Hypothalamus (tissue), 51 donors: ENCODE data around the gene NAP1L1.

Experiments
- DNase-seq, 51 donors: peaks; one replicate each; lab custom pipeline; 2025; lab: John Stamatoyannopoulos, UW

NAP1L1 gene

DNA sequence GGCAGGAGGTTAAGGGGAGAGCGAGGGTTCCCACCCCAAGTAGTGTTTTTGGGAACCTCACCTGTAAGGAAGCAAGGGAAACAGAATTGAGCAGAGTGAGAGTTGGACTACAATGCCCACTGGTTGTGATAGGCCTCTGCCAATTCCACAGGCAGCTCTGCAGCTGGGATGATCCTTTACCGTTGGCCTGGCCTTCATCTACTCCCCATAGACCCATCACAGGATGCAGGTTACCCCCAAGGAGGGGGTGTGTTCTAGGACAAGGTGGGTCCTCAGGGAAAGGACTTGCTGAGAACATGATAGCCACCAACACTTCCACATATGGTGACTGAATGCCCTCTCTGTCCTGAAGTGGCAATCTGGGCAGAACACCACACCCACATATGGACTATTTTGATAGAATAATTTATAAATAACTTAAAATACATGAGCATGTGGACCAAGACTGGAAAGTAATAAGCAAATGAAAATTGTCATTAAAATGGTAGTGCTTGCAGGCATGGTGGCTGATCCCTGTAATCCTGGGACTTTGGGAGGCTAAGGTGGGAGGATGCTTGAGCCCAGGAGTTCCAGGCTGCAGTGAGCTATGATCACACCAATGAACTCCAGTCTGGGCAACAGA is 61.3 kb downstream of the NAP1L1 start:
- DNase-seq, result no peak

DNA sequence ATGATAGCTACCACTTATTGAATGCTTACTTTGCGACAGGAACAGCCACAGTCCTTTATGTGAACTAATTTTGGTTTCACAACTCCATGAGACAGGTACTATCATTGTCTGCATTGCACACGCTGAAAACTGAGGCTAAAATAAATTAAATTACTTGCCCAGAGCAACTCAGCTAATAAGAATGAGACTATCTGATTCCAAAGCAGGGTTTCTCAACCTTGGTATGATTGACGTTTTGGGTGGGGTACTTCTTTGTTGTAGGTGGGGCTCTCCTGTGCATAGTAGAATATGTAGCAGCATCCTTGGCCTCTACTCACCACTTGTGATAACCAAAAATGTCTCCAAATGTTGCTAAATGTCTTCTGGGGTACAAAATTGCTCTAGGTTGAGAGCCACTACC is 62.0 kb downstream of the NAP1L1 start:
- no peak for DNase-seq

DNA sequence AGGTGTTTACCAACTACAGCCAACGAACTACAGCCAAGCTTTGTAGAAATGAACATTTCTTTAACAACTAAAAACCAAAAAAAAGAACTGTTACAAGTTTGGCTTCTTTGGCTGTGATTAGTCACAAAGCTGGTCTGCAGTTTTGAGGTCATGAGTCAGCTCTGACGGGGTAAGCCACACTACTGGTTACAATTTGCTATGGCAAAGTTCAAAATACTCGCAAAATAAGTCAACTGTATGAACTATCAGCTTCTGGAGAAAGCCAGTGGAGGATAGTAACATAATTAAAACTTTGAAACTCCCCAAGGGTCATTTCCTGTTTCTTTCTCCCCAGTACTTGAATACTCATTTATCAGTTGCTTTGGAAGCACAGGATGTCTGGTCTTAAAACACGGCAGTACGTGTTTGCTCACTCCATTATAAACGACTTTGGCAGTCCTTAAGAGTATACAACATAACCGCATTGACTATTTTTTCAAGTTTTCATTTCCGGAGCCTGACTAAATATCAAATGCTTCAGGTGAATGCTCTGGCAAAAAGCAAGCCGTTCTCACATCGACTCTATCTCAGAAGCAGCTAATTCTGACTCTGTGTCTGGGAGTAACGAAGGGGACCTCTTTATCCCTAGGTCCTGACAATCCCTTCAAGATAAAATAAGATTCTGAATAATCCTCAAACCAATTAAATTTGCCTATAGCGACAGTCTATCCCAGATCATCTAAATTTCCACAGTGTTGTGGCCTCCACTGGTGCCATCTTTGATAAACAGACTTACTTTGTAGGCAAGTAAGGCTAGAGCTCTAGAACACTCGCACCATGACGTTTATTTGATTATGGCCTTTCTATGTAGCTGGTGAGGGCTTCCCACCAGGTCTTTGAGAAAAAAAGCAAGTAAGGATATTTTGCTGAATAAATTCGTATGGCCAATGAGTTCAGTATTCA is 63.5 kb downstream of the NAP1L1 start:
- DNase-seq, result no peak

DNA sequence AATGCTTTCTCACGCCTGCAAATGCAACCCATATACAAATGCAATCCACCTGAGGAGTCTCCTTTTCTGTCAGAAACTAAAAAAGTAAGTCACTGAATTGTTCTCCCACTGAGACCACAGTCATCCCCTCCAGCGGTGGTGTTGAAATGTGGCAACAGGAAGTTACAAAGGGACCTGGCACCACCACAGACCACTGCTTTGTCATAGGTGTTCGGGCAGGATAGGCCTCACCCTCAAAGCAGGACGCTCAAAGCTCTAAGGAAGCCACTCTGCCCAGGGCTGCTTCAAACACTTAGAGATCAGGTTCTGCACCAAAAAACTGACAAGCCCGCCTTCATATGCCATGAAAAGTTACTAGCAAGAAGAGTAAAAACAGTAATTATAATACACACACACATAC is 64.2 kb downstream of the NAP1L1 start:
- DNase-seq, result no peak

DNA sequence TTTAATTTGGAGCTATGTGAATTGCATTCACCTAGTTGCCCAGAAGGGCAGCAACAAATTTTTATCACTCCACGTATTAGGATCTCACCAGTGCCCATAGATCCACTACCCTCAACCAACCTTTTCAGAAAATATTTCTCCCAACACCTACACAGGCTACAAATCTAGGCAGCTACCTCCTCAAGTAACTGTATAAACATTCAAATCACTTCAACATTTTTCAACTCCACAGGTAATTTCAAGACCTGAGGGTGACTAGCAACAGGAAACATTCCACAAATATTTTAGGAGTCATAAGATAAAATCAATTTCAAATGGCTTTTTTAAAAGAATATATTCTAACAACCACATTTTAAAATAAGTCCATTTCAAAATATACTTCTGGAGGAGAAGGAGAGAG is 65.8 kb downstream of the NAP1L1 start:
- no peak for DNase-seq

DNA sequence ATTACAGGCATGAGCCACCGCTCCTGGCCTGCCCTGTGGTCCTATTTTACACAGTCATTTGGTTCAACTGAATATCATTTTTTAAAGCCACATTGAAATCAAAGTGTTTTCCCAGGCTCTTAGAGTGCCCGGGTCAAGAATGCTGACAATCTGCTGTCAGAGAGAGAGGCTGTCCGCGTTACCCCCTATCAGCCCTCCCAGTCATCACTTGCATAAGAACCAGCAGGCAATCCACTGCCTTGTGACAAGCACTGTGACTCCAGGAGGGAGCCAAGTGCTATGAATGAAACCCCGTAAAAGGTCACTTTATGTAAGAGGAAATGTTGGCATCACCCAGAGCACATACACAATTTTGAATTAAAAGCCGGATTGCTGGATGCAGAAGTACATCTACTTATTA is 66.4 kb downstream of the NAP1L1 start:
- DNase-seq, result peak in 1 of 51 donors; percentile 4

DNA sequence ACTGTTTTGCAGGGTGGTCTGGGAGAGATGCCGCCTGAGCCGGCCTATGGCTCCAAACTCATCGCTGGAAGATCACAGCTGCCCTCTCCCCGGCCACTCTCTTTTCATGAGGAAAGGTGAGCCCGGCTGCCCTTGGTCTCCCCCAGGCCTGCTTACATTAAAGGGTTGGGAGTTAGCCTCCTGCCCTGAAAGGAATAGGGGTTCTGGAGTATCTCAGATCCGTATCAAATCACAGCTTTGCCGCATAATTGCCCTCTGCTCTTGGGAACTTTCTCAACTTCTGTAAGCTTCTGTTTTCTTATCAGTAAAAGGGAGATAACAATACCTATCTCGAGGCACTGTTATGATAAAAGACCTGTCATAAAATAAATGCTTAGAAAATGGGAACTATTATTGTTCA is 70.5 kb downstream of the NAP1L1 start:
- no peak for DNase-seq

DNA sequence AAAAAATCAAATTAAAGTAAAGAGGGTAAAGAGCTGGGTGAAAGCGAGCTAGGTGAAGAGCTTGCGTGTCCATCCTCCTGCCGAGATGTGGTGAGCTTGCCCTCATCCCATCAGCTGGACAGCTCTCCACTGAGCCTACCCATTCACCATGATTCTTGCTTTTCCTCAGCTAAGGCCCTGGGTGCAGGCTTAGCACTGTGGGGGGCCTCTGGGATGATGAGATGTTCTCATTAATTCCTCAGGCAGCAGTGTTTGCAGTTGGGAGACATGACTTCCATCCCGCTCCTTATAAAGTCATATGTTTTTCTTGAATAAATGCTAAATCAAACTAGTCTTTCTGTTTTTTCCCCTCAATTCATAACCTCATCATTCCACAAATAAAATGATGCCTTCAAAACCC is 70.9 kb downstream of the NAP1L1 start:
- no peak for DNase-seq

DNA sequence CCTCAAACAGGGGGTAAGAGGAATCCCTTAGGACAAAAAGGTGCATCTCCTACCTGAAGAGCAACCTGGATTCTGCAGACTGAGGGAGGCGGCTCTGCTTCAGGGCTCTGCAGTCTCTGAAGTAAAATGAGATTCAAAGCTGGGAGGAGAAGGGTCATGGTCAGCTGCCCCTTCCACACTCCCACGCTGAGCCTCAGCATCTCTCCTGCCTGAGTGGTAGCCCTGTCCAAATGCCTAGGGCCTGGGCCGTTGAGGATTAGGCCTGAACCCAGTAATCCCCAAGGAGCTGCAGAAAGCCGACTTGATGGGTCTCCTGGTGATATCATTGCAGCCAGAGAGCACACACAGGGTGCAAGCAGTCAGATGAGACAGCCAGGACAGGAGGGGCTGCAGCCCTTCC is 71.8 kb downstream of the NAP1L1 start:
- no peak for DNase-seq

DNA sequence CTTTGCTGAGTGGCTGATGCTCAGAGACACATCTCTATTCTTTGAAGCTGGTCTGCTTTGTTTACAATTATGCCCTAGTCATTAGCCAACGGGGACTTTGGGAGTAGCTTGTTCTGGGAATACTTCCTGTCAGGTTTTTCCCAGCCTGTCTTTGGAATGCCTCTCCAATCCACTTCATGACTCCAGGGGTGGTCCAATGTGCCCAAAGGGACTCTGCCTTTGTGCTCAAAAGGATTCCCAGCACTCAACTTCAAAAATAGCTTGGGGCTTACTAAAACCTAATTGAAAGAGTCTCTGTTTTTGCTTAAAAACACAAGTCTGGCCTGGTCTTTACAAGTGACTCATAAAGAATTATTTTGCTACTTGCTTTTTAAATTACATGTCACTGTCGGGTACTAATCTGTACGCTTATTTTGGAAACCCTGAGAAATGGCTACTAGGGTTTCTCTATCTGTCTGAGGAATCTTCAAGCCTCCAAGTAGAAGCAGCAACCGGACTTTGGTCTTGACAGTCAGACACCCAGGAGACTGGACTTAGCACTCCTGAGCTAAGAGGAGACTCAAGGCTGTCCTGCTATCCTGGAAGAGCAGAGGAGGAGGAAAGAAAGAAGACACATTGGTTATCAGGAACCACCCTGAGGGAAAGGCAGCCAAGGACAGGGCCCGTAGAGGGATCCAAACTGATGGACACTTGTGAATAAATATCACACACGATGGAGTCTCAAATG is 73.6 kb downstream of the NAP1L1 start:
- DNase-seq, result no peak

DNA sequence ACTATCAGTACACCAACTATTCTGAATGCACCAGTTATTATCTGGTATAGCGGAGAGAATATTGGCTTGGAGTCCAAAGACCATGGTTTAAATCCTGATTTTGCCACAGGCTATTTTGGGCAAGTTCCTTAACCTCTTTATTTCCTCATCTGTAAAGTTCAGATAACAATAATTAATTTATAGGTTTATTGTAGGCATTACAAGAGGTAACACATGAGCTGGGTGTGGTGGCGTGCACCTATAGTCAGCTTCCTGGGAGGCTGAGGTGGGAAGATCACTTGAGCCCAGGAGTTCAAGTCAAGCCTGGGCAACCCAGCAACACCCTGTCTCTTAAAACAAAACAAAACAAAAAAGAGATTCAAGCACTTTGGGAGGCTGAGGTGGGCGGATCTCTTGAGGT is 76.1 kb downstream of the NAP1L1 start:
- no peak for DNase-seq

DNA sequence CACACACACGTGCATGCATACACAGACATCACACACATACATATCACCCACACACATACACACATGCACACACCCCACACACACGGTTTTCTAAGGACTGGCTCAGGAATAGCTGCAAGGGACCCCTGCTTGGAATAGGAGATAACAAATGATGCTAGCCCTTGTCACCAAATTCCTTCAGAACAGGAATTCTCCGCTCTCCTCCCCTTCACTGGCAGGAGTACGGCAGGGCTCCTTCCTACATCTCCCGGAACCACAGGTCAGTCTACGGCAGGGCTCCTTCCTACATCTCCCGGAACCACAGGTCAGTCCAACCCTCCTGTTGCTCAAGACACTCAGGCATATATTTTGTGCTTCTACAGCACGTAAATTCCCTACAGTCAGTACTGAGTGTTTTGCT is 76.8 kb downstream of the NAP1L1 start:
- no peak for DNase-seq

DNA sequence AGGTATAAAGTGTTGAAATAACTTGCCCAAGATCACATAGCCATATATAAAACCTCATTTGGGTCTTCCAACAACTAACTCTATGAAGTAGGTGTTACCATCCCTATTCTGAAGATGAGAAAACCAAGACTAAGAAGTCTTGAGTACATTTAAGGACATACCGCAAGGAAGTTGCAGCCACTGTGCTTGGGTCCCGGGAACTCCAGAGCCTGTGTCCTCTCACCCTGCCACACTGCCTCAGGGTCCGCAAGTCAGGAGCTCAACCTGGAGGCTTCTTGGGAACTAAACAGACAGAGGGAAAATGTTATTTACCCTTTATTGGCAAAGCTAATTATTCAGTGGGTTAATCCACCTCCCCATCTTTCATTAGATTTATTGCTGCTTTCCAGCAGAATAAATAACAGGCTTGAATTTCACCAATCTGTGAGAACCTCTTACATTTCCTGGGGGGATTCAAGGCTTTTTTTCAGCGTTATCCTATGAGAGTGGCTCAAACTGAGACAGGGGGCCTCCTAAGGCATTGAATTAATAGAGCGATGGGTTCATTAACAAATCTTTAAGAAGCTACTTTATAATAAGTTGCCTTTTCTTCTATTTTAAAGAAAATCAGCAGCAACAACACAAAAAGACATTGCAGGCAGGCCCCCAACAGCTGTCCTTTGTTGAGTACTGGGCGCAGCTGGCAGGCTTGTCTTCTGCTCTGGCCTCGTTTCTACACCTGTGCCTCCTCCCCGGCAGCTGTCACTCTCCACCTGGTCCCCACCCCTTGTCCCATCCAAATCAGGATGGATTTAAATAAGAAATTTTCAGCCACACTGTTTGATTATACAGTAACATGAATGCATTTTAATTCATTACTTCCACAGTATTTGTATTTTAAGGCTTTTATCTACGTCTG is 78.2 kb downstream of the NAP1L1 start:
- no peak for DNase-seq

DNA sequence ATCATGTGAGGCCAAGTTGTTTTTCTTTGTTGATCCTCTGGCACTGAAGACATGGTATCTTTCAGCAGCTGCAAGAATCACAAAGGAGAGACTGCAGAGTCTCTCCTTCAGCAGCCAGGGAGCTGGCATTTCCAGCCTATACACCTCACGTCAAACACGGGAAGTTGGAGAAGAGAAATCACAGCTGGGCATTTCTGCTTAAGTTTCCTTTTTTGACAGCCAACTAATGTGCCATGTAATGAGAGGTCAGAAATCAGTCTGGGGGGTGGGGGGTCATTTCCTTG is 81.2 kb downstream of the NAP1L1 start:
- DNase-seq, result no peak

DNA sequence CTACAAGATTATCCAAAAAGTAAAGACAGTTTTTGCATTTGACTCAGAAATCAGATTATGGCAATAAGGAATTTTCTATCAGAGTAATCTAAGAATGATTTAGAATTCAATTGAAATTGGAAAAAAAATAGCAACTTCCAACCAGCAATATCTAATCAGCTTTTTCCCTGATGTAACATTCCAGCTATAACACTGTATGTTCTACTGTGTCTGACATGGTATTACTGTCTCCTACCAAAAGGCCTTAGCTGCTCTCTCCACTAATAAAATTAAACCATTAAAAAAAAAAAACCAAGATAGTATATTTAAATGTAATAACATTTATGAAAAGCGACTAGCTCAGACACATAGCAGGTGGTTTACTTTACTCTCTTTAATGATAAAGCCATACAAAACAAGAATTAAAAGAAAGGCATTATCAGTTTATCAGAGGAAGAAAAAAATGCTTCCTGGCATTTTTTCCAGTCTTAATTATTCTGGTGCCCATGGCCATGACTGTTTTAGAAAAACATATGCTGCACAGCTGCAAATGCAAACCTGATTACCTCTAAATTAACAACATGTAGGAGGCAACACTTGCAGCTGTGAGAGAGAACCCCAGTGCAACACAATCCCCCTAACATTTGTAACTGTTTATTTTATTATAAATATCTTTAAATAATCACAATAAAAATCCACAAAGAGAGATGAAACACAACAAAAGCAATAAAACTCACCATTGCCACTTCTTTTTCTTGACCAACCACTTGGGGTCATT is 81.7 kb downstream of the NAP1L1 start:
- no peak for DNase-seq

DNA sequence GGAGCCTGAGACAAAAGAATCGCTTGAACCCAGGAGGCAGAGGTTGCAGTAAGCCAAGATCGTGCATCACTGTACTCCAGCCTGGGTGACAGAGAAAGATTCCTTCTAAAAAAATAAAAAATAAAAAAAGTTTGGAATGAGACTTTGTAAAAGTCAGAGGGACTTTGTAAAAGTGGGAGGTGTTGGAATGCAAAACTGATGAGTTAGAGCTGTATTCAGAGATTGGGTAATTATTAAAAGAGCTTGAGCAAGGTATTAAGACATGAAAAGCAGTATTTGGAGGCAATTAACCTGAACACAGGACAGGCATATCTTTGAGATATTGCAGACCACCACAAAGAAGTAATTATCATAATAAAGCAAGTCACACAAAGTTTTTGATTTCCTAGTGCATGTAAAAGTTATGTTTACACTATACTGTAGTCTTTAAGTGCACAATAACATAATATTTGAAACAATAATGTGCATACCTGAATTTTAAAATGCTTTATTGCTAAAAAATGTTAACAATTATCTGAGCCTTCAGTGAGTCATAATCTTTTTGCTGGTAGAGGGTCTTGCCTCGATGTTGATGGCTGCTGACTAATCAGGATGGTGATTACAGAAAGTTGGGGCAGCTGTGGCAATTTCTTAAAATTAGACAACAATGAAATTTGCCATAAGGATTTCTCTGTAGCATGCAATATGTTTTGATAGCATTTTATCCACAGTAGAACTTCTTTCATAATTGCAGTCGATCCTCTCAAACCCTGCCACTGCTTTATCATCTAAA is 86.0 kb downstream of the NAP1L1 start:
- no peak for DNase-seq

DNA sequence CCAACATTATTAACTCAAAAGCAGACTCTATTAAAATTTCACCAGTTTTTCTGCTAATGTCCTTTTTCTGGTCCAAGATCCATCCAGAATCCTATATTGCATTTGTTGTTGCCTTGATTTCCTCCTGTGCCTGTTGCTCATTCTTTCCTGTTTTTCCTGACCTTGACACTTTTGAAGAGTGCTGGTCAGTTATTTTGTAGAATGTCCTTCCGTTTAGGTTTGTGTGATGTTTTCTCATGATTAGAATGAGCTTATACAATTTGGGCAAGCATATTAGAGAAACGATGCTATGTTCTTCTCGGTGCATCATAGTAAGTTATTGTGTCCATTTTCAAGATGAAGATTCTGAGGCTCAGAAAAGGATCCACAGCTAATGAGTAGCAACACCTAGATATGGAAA is 86.8 kb downstream of the NAP1L1 start:
- no peak for DNase-seq

DNA sequence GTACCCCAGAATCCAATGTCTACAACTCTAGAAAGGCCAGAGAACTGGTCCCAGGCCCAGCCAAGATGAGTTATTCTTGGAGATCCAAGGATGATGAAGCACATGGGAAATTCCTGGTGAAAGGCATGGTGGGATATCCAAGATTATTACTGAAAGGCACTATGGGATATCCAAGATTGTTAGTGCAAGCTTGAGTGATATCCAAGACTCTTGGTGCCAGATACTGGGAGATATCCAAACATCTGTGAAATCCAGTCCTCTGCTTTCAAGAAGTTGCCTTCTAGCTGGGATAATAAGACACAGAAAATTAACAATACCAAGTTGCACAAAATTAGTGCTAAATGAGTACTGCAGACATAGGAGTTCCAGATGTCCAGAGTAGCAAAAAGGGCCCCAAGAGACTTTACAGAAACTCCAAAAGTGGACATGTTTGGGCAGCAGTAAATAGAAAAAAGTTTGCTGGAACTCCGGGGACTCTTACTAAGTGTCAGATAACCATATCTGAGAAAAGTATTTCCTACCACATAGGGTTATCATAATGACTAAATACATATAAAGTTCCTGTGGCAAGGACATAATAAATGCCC is 87.5 kb downstream of the NAP1L1 start:
- no peak for DNase-seq

DNA sequence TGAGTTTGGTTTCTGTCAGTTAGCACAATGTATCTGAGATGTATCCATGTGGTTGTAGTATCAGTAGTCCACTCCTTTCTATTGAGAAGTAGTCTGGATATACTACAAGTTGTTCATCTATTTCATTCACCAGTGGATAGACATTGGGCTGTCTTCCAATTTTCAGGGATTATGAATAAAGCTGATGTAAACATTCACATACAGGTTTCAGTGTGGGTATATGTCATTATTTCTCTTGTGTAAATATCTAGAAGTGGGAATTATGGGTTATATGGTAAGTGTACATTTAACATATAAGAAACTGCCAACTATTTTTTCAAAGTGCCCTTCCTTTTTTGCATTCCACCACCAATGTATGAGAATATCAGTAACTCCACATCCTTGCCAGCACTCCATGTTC is 88.8 kb downstream of the NAP1L1 start:
- DNase-seq, result no peak
